HG02840 (cell line): ENCODE data around the gene ARL5C.
"Not testable (repeated sequence)": the region's sequence is repeated elsewhere in the genome, so short reads cannot be mapped to it uniquely, and the experiment has no call there.

Source experiments
- ATAC-seq: cut with Tn5 transposase; IDR thresholded peaks from one replicate; pipeline ENCODE4 v1.9.1; 2021; ENCODE audit warnings: mild to moderate bottlenecking, moderate library complexity, moderate number of reproducible peaks; ENCODE audit not compliant: unreplicated experiment, low FRiP score

Gene ARL5C

DNA sequence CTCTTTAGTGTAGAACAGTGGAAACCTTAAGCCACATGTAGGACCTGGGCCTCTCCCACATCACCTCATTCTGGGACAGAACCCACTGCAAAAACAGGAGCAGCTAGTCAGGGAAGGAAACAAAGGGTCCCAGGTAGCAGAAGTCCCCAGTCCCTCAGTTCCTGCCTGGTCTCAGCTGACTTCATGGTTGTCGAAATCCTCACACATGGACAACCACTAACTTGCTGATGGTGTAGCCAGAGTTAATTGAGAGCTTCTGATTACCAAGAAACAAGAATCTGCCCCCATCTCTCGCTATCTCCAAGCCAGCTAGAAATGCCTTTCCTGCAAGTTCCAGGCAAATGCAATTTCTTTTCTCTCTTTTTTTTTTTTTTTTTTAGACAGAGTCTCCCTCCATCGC, 3.6 kb upstream of the ARL5C start:
- no peak for ATAC-seq

DNA sequence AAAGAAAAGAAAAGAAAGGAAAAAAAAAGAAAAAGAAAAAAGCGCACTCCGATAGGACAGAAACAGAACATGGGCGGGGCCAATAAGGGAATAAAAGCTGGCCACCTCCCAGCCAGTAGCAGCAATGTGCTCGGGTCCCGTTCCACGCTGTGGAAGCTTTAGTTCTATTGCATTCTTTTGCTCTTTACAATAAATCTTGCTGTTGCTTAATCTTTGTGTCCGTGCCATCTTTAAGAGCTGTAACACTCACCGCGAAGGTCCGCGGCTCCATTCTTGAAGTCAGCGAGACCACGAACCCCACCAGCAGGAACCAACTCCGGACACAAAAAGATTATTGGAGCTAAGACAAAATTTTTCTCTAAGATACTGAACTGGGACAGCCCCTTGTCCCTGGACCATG, 3.1 kb upstream of the ARL5C start:
- ATAC-seq: no peak

DNA sequence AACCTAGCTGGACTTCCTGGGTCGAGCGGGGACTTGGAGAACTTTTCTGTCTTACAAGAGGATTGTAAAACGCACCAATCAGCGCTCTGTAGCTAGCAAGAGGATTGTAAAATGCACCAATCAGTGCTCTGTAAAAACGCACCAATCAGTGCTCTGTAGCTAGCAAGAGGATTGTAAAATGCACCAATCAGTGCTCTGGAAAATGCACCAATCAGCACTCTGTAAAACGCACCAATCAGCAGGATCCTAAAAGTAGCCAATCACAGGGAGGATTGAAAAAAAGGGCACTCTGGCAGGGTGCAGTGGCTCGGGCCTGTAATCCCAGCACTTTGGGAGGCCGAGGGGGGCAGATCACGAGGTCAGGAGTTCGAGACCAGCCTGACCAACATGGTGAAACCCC, 2.5 kb upstream of the ARL5C start:
- ATAC-seq: not testable (repeated sequence)

DNA sequence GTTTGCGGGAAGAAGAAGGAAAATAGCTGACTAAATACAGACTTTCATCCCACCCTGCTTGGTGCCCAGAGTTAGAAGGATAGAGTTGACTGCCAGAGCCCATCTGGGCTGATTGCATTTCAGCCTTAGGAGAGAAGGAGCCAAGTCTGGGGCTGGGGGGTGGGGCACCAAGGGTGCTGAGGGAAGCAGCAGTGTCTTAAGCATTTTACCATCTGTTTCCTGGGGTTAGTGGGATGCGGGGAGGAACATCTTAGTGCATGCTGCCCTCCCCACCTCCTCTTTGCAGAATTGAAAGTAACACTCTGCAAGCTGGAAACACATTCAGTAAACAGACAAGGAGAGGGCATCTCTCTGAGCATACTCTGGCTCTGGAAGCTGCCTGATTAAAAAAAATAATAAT, 1.5 kb upstream of the ARL5C start:
- ATAC-seq: no peak

DNA sequence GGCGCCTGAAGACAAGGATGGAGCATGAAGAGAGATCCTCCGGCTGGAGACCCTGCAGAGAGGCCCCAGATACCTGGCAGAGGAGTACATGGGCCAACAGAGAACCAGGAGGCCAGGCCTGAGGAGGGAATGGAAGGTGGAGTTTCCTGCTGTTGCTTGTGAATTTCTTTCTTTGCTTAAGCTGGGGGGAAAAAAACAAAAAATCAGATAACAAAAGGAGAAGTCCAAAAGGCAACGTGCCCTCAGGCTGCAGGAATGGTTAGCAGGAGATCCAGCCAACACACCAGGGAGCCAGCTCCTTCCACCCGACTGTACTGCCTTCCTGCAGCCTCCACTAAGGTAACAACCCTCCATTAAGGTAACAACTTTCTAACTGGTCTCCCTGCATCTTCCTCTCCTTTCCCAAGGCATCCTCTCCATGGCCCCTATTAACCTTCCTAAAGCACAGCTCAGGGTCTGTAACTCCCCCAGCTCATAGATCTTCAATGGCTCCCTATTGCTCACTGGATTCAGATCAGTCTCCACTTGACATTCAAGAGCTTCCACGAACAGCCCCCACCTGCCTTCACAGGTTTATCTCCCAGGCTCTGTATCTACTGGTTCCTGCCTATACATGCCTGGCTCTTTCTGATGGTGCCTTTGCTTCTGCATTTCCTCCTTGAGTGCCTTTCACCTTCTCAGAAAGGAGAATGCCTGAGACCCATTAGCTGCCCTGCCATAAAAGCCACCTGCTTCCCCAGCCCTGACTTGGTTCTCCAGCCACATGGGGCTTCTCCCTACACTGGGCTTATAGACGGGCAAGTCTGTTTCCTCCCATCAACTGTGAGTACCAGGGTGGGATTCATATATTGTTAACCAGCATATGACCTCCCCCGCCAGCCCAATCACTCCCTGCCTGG, 725 bp upstream of the ARL5C start:
- no peak for ATAC-seq

DNA sequence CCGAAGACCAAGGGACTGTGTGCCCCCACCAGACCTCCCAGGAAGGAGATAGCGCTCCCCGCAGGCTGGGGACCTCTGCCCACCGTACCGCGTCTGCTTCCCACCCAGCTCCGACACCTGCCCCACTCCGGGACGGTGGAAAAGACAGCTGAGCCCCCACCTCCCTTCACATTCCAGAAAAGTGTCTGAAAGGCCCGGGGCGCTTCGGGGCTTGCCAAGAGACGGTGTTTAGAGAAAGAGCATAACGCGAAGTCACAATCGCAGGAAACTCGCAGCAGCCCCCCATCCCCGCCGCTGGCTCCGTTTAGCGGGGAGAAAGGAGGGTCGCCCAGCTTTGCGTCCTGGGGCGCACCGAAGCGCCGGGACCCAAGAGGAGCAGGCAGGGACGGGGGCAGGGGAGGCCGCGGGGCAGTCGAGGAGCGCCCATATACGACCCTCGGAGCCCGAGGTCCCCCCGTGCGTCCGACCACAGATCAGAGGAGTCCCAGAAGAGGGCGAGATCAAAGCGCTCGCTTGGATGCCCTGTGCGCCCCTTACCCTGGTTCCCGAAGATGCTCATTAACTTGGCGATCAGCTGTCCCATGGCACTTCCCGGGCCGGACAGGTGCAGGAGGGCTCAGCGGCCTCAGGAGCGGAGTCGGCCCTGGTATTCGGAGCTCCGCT, 652 bp downstream of the ARL5C start:
- ATAC-seq: no peak

DNA sequence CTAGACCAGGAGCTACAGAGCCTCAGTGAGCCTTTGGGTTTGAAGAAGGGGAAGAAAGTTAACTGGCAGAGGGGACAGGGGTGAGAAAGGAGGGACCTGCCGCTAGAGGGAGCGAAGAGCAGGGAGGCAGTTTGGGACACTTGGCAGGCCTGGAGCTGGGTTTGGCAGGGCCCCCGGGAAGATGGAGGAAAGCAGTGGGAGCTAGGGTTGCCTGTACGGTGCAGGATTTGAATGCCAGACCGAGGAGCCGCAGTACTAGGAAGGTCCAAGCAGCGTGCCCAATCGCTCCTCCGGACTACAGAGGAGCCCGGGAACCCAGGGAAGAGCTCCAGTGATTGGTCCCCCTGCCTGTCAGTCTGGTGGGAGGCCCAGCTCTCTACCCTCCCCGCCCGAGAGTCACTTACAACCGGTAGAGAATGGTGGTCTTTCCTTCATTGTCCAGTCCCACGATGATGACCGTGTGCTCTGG, 1.3 kb downstream of the ARL5C start:
- ATAC-seq: no peak

DNA sequence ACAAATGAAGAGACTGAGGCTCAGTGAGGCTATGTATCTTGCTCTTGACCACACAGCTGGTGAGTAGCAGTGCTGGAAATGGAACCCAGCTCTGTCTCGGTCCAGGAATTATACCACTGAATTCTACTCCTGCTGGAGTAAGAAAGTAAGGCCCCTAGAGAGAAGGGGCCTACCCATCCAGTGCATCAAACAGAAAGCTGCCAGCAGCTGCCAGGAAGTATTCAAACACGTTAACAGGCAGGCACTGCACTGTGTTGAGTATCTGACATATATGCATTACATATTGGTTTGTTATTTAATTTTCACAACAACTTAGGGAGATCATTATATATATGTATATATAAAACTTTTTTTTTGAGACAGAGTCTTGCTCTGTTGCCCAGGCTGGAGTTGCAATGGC, 4.0 kb downstream of the ARL5C start:
- no peak for ATAC-seq

DNA sequence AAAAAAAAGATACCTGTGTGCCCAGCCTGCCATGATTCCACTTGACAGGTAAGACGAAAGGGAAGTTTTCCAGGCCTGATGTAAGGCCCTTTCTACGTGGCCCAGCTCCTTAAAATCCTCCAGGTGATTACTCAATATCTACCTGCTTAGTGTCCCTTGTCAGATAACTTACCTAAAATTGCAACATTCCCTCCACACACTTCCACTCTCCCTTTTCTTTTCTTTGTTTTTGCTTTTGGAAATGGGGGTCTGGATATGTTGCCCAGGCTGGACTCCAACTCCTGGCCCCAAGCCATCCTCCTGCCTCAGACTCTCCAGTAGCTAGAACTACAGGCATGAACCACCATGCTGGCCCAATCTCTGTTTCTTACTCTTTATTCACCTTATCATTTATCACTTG, 7.3 kb downstream of the ARL5C start:
- no peak for ATAC-seq

DNA sequence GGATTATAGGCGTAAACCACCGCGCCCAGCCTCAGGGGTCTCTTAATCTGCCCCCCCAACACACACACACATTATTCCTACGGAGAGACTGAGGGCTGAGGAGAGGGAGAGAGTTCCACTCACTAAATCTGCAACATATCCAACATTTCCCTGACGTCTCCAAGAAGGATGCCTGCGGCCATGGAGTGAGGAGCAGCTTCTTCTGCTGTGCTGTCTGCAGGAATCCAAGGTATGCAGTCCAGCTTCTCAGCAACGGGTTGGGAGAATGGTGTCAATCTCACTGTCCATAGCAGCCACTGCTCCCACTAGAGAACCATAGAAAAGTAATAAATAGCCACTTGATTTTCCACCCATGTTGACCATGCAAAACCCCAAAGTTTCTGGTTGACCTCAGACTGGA, 9.5 kb downstream of the ARL5C start:
- no peak for ATAC-seq

DNA sequence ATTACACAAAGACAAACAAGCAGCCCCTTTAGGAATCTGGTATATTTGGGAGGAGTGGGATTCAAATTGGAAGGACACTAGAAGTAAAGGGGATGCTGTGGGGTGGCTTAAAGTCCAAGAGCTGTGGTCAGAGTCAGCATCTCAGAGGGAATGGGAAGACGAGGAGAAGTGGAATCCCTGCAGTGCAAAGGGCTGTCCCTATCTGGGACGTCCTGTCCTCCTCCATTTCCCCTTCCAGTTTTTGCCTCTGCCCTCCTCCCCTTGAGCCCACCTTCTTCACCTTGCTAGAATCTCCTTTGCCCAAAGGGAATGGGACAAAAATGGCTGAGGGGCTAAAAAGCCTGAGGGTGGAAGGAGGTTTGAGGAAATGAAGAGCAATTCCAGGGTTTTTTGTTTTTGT, 10.3 kb downstream of the ARL5C start:
- no peak for ATAC-seq

DNA sequence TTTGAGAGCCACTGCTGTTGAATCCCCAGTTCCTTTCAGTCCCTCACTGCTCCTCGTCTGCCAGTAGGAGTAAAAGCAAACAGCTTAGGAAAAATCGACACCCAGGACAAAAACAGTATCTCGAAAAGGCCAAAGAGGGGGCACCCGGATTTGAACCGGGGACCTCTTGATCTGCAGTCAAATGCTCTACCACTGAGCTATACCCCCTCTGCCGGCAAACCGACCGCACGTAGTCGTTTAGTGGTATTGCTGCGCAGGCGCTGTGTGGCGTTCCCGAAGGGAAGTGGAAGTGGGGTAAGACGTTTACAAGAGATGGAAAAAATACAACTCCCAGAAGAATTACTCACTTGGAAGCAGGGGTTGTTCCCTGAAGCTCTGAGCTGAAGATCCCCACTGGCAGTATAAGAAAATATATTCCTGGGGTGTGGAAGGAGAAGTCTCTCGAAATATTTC, 12.3 kb downstream of the ARL5C start:
- ATAC-seq: peak; percentile 48

DNA sequence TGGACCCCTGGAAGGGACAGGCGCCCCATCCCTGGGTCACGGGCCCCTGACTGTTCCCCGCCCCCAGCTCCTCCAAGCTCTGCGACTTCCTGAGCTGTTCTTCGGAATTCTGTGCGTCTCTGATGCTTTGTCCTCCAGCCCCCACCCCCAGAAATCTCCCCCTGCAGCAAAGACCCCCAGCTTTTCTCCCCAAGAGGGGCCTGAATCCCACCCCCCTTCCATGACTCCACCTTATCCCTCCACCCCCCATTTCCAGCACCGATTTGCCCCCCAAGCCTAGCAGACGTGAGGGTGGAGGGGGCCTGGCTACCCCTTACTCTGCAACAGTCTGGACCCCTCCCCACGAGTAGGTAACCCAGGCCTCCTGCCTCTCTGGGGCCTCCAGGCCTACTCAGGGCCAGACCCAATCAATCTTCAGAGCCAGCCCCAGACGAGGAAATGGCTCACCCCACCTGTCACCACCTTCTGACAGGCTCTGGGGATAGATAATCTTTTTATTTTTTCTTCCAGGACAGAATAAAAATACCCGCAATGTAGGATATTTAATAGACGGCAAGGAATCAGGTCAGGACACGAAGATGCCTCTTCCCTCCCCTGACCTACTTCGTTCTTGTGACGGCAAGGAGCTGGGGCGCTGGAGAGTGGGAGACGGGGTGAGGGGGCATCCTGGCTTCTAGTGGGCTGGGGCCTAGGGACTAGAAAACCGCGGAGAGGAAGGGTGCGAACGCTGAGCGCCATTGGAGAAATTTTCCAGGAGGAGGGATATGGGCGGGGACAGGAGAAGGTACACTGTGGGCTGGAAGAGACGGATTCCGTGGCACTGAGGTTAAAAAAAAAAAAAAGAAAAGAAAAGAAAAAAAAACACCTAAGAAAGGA, 13.8 kb downstream of the ARL5C start:
- ATAC-seq: no peak

DNA sequence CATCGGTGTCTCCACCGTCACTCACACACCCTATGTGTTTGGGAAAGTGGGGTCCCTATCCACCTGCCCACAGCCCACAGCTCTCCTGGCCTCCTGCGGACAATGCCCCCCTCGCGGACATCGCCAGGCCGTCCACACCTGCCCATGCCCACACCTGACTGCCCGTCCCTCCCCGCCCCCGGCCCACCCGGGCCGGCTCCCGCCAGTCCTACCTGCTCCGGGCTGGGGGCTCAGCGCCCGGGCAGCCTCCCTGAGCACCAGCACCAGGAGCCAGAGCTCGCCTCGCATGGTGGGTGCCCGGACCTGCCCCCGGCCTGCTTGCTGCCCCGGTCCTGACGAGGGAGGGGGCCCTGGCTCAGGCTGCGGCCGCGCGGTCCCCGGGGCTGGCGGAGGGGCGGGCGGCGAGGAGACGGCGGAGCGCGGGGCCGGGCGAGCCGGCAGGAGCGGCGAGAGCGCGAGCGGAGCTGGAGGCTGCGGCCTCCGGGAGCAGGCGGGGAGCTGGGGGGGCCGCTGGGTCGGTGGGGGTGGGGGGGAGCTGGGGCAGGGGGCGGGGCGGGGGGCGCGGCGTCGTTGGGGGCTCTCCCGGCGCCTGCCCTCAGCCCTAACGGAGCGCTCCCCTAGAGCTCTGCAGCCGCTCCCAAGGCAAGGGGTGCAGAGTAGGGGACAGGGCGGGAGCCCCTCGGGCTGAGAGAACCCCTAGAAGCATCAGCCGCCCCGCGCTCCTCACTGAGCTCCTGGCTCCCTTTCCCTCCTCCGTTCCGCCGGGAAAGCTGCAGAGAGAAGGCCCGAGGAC, 14.6 kb downstream of the ARL5C start, which contains the start of gene PLXDC1:
Gene PLXDC1, minus strand, starts transcription at position 488 of the 793 bp plus-strand sequence. Its CDS starts 200 bp downstream, at position 288.
- ATAC-seq: no peak

DNA sequence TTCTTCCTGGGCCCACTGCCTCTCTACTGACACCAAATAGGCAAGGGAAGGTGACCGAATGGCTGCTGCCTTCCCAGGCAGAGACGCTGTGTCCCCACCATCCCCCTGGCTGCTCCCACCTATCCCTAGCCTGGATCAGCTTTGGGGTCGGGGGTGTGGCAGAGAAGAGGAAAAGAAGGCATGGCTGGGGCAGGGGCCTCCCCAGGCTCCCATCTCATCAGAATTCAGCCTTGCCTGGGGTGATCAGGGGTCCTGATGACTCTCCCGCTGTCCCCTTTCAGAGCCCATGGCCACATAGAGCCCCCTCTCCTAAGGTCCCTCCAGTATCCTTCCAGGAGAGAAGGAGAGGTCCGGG, 15.2 kb downstream of the ARL5C start:
- no peak for ATAC-seq

DNA sequence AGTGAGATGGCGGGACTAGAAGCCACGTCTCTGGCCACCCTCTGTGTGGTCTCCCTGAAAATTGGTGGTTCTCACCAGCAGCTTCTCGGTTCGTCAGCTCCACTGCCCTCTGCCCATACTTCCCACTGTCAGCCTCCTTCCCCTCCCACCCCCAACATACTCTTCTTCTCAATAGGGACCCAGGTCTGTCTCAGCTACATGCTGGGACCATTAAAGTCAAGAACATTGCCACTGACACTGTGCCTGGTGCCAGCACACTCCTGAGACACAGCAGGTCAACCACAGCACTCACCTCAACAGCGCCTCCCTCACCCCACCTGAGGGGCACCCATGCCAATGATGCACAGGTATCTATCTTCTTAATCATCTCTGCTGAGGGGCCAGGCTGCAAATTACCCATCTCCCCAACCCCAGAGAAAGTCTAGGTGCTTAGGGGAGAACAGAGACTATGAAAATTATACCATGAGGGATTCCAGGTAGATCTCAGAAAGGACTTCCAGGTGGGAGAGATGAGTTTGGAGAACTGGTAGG, 15.8 kb downstream of the ARL5C start:
- ATAC-seq: no peak

DNA sequence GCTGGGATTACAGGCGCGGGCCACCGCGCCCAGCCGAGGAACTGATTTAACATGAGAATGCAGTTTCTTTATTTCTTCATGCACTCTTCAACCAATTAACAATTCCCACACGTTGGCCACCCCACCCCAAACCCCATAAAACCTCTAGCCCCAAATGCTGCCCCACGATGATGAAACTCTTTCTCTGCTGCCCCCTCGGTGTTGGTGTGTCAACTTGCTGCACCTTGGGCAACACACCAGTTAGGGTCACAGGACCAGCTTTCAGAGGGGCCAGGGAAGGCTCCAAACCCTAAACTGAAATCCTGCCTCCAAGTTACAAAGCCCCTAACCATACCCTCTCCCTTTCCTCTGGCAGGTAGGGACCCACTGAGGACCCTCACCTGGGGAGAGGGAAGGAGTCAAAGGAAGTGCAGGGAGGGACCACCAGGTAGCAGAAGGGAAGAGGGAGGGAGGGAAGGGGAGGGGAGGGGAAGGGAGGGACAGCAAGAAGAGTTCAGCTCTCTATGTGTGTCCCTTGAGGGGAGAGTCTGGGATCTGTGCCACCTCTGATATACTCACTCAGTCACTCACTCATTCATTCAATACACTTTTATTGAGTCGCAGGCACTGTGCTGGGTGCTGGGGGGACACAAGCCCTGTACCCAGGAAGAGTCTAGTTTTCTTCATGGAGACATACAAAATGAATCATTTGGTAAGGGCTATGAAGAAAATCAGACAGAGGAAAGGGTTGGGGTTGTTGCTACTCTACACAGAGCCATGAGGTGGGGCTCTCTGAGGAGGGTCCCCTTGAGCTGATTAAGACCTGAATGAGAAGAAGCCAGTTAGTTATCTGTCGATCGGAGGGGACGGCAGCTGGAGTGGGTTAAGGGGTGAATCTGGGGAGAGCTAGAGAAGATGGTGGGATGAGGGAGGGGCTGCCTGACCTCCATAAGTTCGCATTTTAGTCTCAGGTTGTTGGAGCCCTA, 18.5 kb downstream of the ARL5C start:
- no peak for ATAC-seq

DNA sequence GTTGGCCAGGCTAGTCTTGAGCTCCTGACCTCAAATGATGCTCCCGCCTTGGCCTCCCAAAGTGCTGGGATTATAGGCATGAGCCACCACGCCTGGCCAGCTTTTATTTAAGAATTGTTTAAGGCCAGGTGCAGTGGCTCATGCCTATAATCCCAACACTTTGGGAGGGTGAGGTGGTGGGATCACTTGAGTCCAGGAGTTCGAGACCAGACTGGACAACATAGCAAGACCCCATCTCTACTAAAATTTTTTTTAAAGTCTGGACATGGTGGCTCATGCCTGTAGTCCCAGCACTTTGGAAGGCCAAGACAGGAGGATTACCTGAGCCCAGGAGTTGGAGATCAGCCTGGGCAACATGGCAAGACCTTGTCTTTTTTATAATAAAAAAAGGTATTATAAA, 19.7 kb downstream of the ARL5C start:
- ATAC-seq: no peak

DNA sequence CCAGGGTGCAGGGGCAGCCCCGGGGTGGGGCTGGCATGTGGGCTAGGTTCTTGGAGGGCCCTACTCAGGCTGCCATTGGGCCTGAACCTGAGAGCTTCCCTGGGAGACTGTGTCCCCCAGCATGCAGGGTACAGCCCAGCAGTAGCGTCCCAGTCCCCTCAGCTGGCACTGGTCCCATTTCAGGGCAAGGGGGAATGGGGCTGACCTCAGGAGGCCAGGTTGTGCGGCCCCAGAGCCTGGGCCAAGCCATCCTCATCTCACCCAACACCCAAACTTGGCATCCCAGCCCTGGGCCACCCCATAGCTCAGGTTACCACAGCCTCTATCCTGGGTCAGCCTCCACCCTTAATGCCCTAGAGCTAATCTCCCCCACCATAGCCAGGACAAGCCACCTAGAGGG, 20.8 kb downstream of the ARL5C start:
- ATAC-seq: no peak
